ENCODE data around the gene ARHGAP42.

GRCh38 chr11:100647861-100648260 is 39.2 kb upstream of the ARHGAP42 start:
- no peak for TF ChIP-seq POLR2A (IDR thresholded peaks at IDR 0.05)
- no peak for TF ChIP-seq CTCF (IDR thresholded peaks at IDR 0.05)

Data from testis (tissue), 2 donors.